WTC11 (cell line): ENCODE data around the gene ASF1A. TPM values are rescaled to one million over a fixed set of nuclear protein-coding genes. Genes with fewer than 3 reads are reported as not detected.

ENCODE experiments used
- ATAC-seq: fragments of 200-7000 bp; cut with Tn5 transposase; 2 replicates; pipeline ENCODE4 v1.10.0; 2021; ENCODE audit warnings: mild to moderate bottlenecking, moderate library complexity
- CTCF ChIA-PET: fragments of 300-600 bp; sonication (Branson Sonifier 250); formaldehyde crosslinking; loops from one replicate; lab custom pipeline; 2021; ENCODE audit warnings: antibody characterized with exemption; lab: Charles Lee
- POLR2A ChIA-PET: fragments of 350-600 bp; sonication (Branson Sonifier 250); formaldehyde crosslinking; loops from one replicate; lab custom pipeline; 2021; ENCODE audit warnings: antibody characterized with exemption; lab: Charles Lee
- DNase-seq: peaks from one replicate; pipeline ENCODE4 v3.0.0; 2021; ENCODE audit warnings: low spot score
- H3K27ac Mint-ChIP-seq: 2 replicates; pipeline ENCODE4 v1.8.0; 2021; ENCODE audit warnings: mixed read lengths
- H3K27me3 Mint-ChIP-seq: 2 replicates; pipeline ENCODE4 v1.8.0; 2021; ENCODE audit warnings: low read depth, mild to moderate bottlenecking, moderate library complexity, mixed read lengths
- H3K36me3 Mint-ChIP-seq: 2 replicates; pipeline ENCODE4 v1.8.0; 2021; ENCODE audit warnings: mixed read lengths
- H3K4me1 Mint-ChIP-seq: 2 replicates; pipeline ENCODE4 v1.8.0; 2022; ENCODE audit warnings: mixed read lengths
- H3K4me3 Mint-ChIP-seq: 2 replicates; pipeline ENCODE4 v1.8.0; 2021; ENCODE audit warnings: mild to moderate bottlenecking, moderate library complexity, mixed read lengths
- H3K9me3 Mint-ChIP-seq: 2 replicates; pipeline ENCODE4 v1.8.0; 2021; ENCODE audit warnings: mixed read lengths
- AFF4 ChIP-seq: sonication (generic); formaldehyde crosslinking; IDR thresholded peaks from 2 replicates; pipeline ENCODE4 v1.8.1; 2023; ENCODE audit warnings: mild to moderate bottlenecking, missing genetic modification reagents, borderline replicate concordance
- CTCF ChIP-seq: fragments of 200-600 bp; IDR thresholded peaks from 2 replicates; pipeline ENCODE4 v1.8.0; 2022; ENCODE audit warnings: antibody characterized with exemption
- E2F1 ChIP-seq: sonication (generic); formaldehyde crosslinking; IDR thresholded peaks from 2 replicates; pipeline ENCODE4 v1.8.0; 2022; ENCODE audit warnings: mild to moderate bottlenecking, missing genetic modification reagents
- ETV6 ChIP-seq: sonication (generic); formaldehyde crosslinking; IDR thresholded peaks from 2 replicates; pipeline ENCODE4 v1.8.1; 2022; ENCODE audit warnings: mild to moderate bottlenecking, missing genetic modification reagents
- KAT7 ChIP-seq: sonication (generic); formaldehyde crosslinking; IDR thresholded peaks from 2 replicates; pipeline ENCODE4 v1.8.1; 2023; ENCODE audit warnings: missing genetic modification reagents, mild to moderate bottlenecking, borderline replicate concordance
- NR1H2 ChIP-seq: sonication (generic); formaldehyde crosslinking; IDR thresholded peaks from 2 replicates; pipeline ENCODE4 v1.9.0; 2021; ENCODE audit warnings: mild to moderate bottlenecking, moderate library complexity, missing genetic modification reagents
- PREB ChIP-seq: sonication (generic); formaldehyde crosslinking; IDR thresholded peaks from 2 replicates; pipeline ENCODE4 v1.8.1; 2022; ENCODE audit warnings: mild to moderate bottlenecking, missing genetic modification reagents, moderate library complexity, borderline replicate concordance
- TP53 ChIP-seq: sonication (generic); formaldehyde crosslinking; IDR thresholded peaks from 2 replicates; pipeline ENCODE4 v1.8.1; 2023; ENCODE audit warnings: mild to moderate bottlenecking, missing genetic modification reagents
- USF2 ChIP-seq: sonication (generic); formaldehyde crosslinking; IDR thresholded peaks from 2 replicates; pipeline ENCODE4 v1.8.1; 2023; ENCODE audit warnings: mild to moderate bottlenecking, missing genetic modification reagents, moderate library complexity
- ZNF138 ChIP-seq: sonication (generic); formaldehyde crosslinking; conservative IDR thresholded peaks from 2 replicates; pipeline ENCODE4 v1.8.1; 2022; ENCODE audit warnings: mild to moderate bottlenecking, moderate library complexity, missing genetic modification reagents
- ZNF232 ChIP-seq: sonication (generic); formaldehyde crosslinking; IDR thresholded peaks from 2 replicates; pipeline ENCODE4 v1.8.0; 2022; ENCODE audit warnings: mild to moderate bottlenecking, missing genetic modification reagents
- ZNF281 ChIP-seq: sonication (generic); formaldehyde crosslinking; IDR thresholded peaks from 2 replicates; pipeline ENCODE4 v1.8.0; 2023; ENCODE audit warnings: mild to moderate bottlenecking, missing genetic modification reagents
- ZNF396 ChIP-seq: fragments of 250-450 bp; sonication (Bioruptor Pico); IDR thresholded peaks from 2 replicates; pipeline ENCODE4 v1.8.0; 2021; ENCODE audit warnings: mild to moderate bottlenecking, moderate library complexity, borderline replicate concordance
- ZNF425 ChIP-seq: fragments of 250-450 bp; sonication (Bioruptor Pico); conservative IDR thresholded peaks from 2 replicates; pipeline ENCODE4 v1.9.0; 2021; ENCODE audit warnings: mild to moderate bottlenecking
- ZNF532 ChIP-seq: fragments of 250-450 bp; sonication (Bioruptor Pico); IDR thresholded peaks from 2 replicates; pipeline ENCODE4 v1.9.0; 2021; ENCODE audit warnings: mild to moderate bottlenecking, borderline replicate concordance
- ZSCAN18 ChIP-seq: fragments of 250-450 bp; sonication (Bioruptor Pico); IDR thresholded peaks from 2 replicates; pipeline ENCODE4 v2.1.2; 2022; ENCODE audit warnings: mild to moderate bottlenecking, moderate library complexity
- total RNA-seq: library from RNA; stranded (reverse); gene quantifications from 3 replicates; pipeline ENCODE4 v1.2.3, GENCODE V29; 2021

Gene ASF1A
- total RNA-seq, 1 experiment from 2014 or later: 36.7 TPM

- Mint-ChIP-seq H3K27me3 (no peaks in the 10 kb centered on the region), H3K9me3 (peaks cover 11% of the 10 kb centered on the region), H3K4me1 (peaks cover 20% of the 10 kb centered on the region), H3K36me3 (peaks cover 7% of the 10 kb centered on the region), H3K4me3 (no peak overlapping the region), H3K27ac (no peak overlapping the region; the same call in 1 of the 2 replicates)
- CTCF ChIA-PET: interaction anchor here (0.6 kb wide), 1 partner anchor 303 kb away, joined by 3 read pairs; no protein-coding TSS in a partner anchor
- POLR2A ChIA-PET: no interaction called here
- DNase-seq (no peak), ATAC-seq (no peak; the same call in 1 of the 2 replicates)
- TF ChIP-seq ETV6 (CRISPR knock-in tag): no peak
- TF ChIP-seq PREB (CRISPR knock-in tag): no peak
- TF ChIP-seq ZNF396 (CRISPR knock-in tag): no peak
- TF ChIP-seq ZNF232: no peak
- TF ChIP-seq ZSCAN18 (CRISPR knock-in tag): no peak
- no peak for TF ChIP-seq USF2
- TF ChIP-seq KAT7 (CRISPR knock-in tag): no peak
- no peak for TF ChIP-seq ZNF281 (CRISPR knock-in tag)
- TF ChIP-seq TP53: no peak
- TF ChIP-seq E2F1: no peak
- no peak for TF ChIP-seq ZNF425
- TF ChIP-seq NR1H2 (CRISPR knock-in tag): no peak
- TF ChIP-seq ZNF532 (CRISPR knock-in tag): no peak
- TF ChIP-seq AFF4 (CRISPR knock-in tag): no peak
- TF ChIP-seq ZNF138 (CRISPR knock-in tag): no peak
- TF ChIP-seq CTCF: no peak
Measured at GRCh38 chr6:118859517-118860064, 34.4 kb upstream of the ASF1A start.
